GM12872 (cell line): ENCODE results near the gene PPP1R26.

Experiments used
- CTCF ChIP-seq: IDR thresholded peaks from 3 replicates; pipeline ENCODE4 v1.5.1; 2011; ENCODE audit warnings: low read depth, mild to moderate bottlenecking, low read length, moderate library complexity; ENCODE audit not compliant: insufficient read depth

PPP1R26 gene

GRCh38 chr9:135508211-135508820 is 28.7 kb downstream of the PPP1R26 start:
- TF ChIP-seq CTCF = no peak

GRCh38 chr9:135509458-135509857 is 29.9 kb downstream of the PPP1R26 start:
- TF ChIP-seq CTCF = no peak

GRCh38 chr9:135512241-135512603 is 32.6 kb downstream of the PPP1R26 start:
- no peak for TF ChIP-seq CTCF

GRCh38 chr9:135512904-135513303 is 33.3 kb downstream of the PPP1R26 start:
- TF ChIP-seq CTCF = no peak

GRCh38 chr9:135513351-135513846 is 33.8 kb downstream of the PPP1R26 start:
- no peak for TF ChIP-seq CTCF

GRCh38 chr9:135514342-135515082 is 34.9 kb downstream of the PPP1R26 start:
- no peak for TF ChIP-seq CTCF

- no peak for TF ChIP-seq CTCF
Observed at GRCh38 chr9:135515083-135515951, 35.7 kb downstream of the PPP1R26 start.
